LNCAP (cell line): ENCODE results near the gene NBDY.

Source experiments
- TF ChIP-seq, protein P1 (sequence below): fragments of 450-650 bp; IDR thresholded peaks from 2 replicates; pipeline ENCODE4 v1.5.1; 2017; ENCODE audit warnings: mild to moderate bottlenecking

The NBDY gene

DNA sequence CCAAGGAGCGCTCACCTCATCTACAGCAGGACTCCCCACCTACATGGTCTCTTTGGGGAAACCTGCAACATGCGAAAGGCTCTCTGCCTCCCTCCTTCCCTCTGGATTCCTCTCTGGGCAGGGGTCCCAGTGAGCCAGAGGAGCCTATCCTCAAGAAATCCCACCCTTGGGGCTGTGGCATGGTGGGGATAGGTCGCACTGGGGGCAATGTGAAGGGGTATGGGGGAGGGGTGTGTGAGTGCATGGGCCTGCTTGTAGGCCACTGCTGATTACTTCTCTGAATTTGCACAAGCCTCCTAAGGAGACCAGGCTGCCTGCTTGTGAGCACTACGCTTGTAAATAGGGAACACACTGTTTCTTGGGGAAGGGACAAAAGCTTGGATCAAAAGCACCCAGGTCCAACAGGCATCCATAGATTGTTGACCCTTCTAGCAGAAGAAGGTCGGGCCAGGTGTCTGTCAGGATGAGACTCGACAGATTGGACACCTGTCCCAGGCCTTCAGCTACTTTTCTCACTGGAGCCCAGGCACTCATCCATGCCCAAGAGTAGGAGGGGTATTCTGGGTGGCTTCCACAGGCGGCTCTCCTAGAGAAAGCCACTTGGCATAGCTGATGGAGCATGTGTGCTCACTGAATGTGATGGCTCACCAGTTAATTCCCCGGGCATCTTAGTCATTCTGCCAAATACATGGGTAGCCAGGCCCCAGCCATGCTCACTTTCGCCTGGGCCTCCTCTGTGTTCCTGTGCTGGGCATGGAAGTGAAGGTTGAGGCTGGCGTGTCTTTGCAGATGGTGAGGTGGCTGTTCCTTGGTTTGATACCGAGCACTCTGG, 75.0 kb downstream of the NBDY start:
- TF ChIP-seq, protein P1, sequence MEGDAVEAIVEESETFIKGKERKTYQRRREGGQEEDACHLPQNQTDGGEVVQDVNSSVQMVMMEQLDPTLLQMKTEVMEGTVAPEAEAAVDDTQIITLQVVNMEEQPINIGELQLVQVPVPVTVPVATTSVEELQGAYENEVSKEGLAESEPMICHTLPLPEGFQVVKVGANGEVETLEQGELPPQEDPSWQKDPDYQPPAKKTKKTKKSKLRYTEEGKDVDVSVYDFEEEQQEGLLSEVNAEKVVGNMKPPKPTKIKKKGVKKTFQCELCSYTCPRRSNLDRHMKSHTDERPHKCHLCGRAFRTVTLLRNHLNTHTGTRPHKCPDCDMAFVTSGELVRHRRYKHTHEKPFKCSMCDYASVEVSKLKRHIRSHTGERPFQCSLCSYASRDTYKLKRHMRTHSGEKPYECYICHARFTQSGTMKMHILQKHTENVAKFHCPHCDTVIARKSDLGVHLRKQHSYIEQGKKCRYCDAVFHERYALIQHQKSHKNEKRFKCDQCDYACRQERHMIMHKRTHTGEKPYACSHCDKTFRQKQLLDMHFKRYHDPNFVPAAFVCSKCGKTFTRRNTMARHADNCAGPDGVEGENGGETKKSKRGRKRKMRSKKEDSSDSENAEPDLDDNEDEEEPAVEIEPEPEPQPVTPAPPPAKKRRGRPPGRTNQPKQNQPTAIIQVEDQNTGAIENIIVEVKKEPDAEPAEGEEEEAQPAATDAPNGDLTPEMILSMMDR, result no peak

DNA sequence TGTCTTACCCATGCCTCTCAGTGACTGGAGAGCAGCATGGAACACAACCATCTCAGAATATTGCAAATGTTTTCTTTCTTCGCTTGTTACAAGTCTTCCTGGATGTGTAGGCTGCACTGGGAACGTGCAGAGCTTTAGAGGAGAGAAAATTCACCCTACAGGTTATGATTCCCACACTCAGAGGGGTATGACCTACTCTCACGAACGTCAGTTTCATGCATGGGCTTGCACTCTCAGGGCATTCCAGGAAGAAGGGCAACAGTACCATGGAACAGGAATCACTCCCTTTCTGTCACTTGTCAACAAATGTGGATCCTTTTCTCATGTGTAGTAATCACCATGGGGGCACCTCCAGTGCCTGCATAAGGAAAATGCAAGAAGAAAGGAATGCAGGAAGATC, 75.8 kb downstream of the NBDY start:
- TF ChIP-seq, protein P1, result no peak

DNA sequence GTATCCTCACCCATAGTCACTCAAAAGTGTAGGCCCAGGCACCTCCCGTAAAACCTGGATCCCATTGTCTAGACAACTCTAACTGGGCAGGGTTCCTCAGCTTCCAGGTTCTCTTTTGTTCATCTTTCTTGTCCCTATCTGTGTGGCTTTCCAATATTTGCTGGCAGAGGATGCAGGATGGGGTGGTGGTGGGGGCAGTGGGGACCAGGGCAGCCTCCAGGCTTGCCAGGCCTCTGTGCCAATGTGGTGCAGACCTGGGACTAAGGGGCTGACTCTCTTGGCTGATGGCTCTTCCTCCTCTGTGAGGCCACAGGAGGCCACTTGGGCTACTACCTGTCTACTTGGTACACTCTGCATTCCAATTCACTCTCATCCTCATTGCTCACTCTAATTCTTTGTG, 76.4 kb downstream of the NBDY start:
- TF ChIP-seq, protein P1, result no peak

DNA sequence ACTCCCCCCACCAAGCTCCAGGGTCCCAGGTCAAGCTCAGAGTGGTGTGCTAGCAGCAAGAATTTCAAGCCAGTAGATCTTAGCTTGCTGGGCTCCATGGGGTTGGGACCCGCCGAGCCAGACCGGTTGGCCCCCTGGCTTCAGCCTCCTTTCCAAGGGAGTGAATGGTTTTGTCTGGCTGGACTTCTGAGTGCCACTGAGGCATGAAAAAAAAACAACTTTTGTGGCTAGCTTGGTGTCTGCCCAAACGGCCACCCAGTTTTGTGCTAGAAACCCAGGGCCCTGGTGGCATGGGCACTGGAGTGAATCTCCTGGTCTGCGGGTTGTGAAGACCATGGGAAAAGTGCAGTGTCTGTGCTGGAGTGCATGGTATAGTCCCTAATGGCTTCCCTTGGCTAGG, 82.6 kb downstream of the NBDY start:
- TF ChIP-seq, protein P1, result no peak

DNA sequence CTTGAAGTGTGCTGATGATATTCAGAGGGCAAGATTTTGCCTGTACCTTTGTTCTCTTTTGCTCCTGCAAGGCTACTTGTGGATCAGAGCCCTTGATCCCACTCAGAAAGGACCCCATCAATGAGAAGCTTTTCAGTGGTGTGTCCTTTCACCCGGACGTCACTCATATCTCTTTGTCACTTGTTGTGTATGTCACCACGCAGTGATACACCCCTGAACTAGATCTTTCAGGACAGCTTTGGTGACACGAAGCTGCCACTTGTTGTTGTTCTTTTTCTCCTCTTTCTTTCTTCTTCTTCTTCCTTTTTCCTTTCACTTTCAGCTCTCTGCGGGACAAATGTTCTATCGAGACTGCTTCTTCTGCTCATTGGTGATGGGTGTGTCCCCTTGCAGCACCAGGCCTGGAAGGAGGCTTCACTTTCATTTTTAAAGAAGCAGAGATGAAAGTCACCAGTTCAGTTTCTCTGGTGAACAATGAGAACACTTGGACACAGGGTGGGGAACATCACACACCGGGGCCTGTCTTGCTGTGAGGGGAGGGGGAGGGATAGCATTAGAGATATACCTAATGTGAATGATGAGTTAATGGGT, 83.6 kb downstream of the NBDY start:
- TF ChIP-seq, protein P1, result no peak

DNA sequence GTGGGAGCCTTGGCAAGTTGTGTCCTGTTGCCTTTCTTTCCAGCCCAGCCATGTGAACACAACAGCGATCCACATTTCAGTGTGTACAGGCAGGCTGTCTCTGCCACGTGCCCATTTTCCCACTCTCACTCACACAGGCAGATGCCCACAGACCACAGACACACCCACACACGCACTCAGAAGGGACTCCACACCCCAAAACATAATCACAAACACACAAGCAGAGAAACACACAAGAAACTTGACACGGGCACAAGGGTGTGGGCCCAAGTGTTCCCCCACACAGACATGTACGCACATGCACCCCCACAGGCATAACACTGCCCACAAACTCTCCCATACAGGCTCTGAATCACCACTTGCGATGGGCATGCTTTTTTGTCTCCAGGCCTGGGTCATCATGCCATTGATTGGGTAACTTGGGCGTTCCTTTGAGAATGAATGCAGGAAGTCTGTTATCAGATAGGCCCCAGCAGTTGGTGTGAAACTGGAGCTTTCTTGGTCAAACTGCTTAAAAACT, 84.3 kb downstream of the NBDY start:
- TF ChIP-seq, protein P1, result no peak

DNA sequence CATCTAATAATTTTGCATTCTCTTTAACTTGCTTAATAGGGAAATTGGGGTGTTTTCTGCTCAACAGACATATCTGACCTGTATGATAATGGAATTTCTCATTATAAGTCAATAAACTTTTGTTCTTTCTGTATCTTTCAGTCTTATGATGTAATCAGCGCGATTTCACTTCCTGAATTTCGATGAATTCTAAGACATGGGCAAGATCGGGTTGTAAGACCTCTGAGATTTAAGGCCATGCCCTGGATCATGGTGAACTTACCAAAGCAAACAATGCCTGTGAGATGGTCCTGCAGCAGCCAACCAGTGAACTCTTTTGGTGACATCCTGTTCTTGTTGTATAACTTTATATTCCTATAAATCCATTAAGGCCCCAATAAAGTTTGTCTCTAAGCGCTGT, 88.1 kb downstream of the NBDY start:
- TF ChIP-seq, protein P1, result no peak
